SK-N-SH treated with all-trans-retinoic acid at 6 μM for 48 hours (cell line): ENCODE data around the gene STK39.

Experiments used
- ARNTL ChIP-seq: fragments of 450-650 bp; formaldehyde crosslinking; IDR thresholded peaks from 2 replicates; pipeline ENCODE4 v1.5.0; 2020; ENCODE audit warnings: low read depth, mild to moderate bottlenecking, moderate library complexity, borderline replicate concordance
- BACH2 ChIP-seq: fragments of 250-450 bp; sonication (Bioruptor Pico); IDR thresholded peaks from 2 replicates; pipeline ENCODE4 v1.9.0; 2021; ENCODE audit warnings: mild to moderate bottlenecking, borderline replicate concordance
- ESRRG ChIP-seq: fragments of 250-450 bp; sonication (Bioruptor Pico); IDR thresholded peaks from 2 replicates; pipeline ENCODE4 v1.6.1; 2021; ENCODE audit warnings: mild to moderate bottlenecking
- GLIS3 ChIP-seq: fragments of 250-450 bp; sonication (Bioruptor Pico); IDR thresholded peaks from 2 replicates; pipeline ENCODE4 v1.5.0; 2020; ENCODE audit warnings: mild to moderate bottlenecking, moderate library complexity
- ZFP30 ChIP-seq: fragments of 450-650 bp; formaldehyde crosslinking; IDR thresholded peaks from 2 replicates; pipeline ENCODE4 v1.5.0; 2022; ENCODE audit warnings: mild to moderate bottlenecking, moderate library complexity
- ZNF70 ChIP-seq: fragments of 450-650 bp; formaldehyde crosslinking; IDR thresholded peaks from 2 replicates; pipeline ENCODE4 v1.5.0; 2020; ENCODE audit warnings: mild to moderate bottlenecking, moderate library complexity

- TF ChIP-seq BACH2 (CRISPR knock-in tag) (no peak), ZFP30 (CRISPR knock-in tag) (no peak), ARNTL (CRISPR knock-in tag) (no peak), ESRRG (CRISPR knock-in tag) (no peak), ZNF70 (CRISPR knock-in tag) (no peak), GLIS3 (CRISPR knock-in tag) (no peak)
These were observed 315.2 kb downstream of the STK39 start for GRCh38 chr2:167932123-167932693.
